K562 (cell line): Measurements from ENCODE around the gene GGTLC2. TPM values are rescaled to one million over a fixed set of nuclear protein-coding genes. Genes with fewer than 3 reads are reported as not detected.

ENCODE experiments used
- ATAC-seq: fragments of 200-7000 bp; cut with Tn5 transposase; 3 replicates; pipeline ENCODE4 v1.9.1; 2020; ENCODE audit warnings: moderate library complexity
- BruUV-seq: library from RNA; stranded (reverse); fragments of 400-500 nt; replicated peaks from 2 replicates; lab custom pipeline; 2021; lab: Mats Ljungman, UMichigan
- CTCF ChIA-PET: fragments of 300-600 bp; formaldehyde crosslinking; extraction: SDS; loops from one replicate; lab custom pipeline; 2021; ENCODE audit warnings: low intra/inter-chr PET ratio; lab: Yijun Ruan, JAX
- POLR2A ChIA-PET: fragments of 300-600, 350-650 bp; sonication (Branson Sonifier 250); formaldehyde crosslinking; extraction: SDS; loops from one replicate; lab custom pipeline; 2021; ENCODE audit warnings: antibody characterized with exemption, inconsistent platforms; lab: Yijun Ruan, JAX
- DNase-seq, 4 experiments: peaks; one replicate each; pipeline versions ENCODE4 v3.0.0 to v3.0.0-alpha.2; 2011 to 2018; ENCODE audit warnings: low spot score in 3 of 4, mixed read lengths in 3 of 4; ENCODE audit errors: extremely low read depth in 1 of 4
- FAIRE-seq: peaks from 2 replicates; lab custom pipeline; 2011; peaks lifted over from hg19 to GRCh38; lab: Jason Lieb, UNC
- H2AFZ ChIP-seq: 2 replicates; pipeline ENCODE4 v1.6.0; 2011; ENCODE audit warnings: low read depth, low read length, control low read depth, inconsistent platforms
- H3K27ac ChIP-seq: fragments of 200-600 bp; 3 replicates; pipeline ENCODE4 v1.8.0; 2011; ENCODE audit warnings: low read depth, mild to moderate bottlenecking, control low read depth, inconsistent platforms, low read length, moderate library complexity, mixed read lengths; ENCODE audit errors: extremely low read depth
- H3K27me3 ChIP-seq, 2 experiments: fragments of 300-600 bp in 1 of 2; 2 replicates in 1 of 2; 3 replicates in 1 of 2; pipeline versions ENCODE4 v1.6.0 to v1.8.0; 2011; ENCODE audit warnings: inconsistent platforms in 2 of 2, low read length in 2 of 2, mild to moderate bottlenecking in 1 of 2, mixed read lengths in 1 of 2, moderate library complexity in 1 of 2; ENCODE audit not compliant: control insufficient read depth in 2 of 2, insufficient read depth in 2 of 2
- H3K36me3 ChIP-seq: fragments of 300-600 bp; 3 replicates; pipeline ENCODE4 v1.8.0; 2011; ENCODE audit warnings: mild to moderate bottlenecking, low read length, inconsistent platforms; ENCODE audit not compliant: control insufficient read depth, insufficient read depth
- H3K4me1 ChIP-seq, 2 experiments: fragments of 200-600 bp in 1 of 2; replicated peaks in 1 of 2; 2 replicates in 1 of 2; 3 replicates in 1 of 2; pipeline versions ENCODE4 v1.5.1 to v1.8.0; 2011; ENCODE audit warnings: inconsistent platforms in 2 of 2, low read length in 2 of 2, mild to moderate bottlenecking in 1 of 2, mixed read lengths in 1 of 2, moderate library complexity in 1 of 2; ENCODE audit not compliant: control insufficient read depth in 2 of 2, insufficient read depth in 2 of 2
- H3K4me2 ChIP-seq: 2 replicates; pipeline ENCODE4 v1.6.1; 2011; ENCODE audit warnings: low read length, control low read depth, inconsistent platforms, mixed read lengths; ENCODE audit not compliant: insufficient read depth
- H3K4me3 ChIP-seq: fragments of 200-600 bp; sonication (generic), shearing (Covaris generic); 2 replicates; pipeline ENCODE4 v1.5.1; 2016; ENCODE audit warnings: control low read depth, inconsistent platforms
- H3K79me2 ChIP-seq: fragments of 200-600 bp; 3 replicates; pipeline ENCODE4 v1.8.0; 2011; ENCODE audit warnings: low read length, inconsistent platforms; ENCODE audit not compliant: control insufficient read depth, insufficient read depth
- H3K9ac ChIP-seq, 2 experiments: 2 replicates each; pipeline versions ENCODE4 v1.6.0 to v1.6.1; 2011; ENCODE audit warnings: low read depth in 2 of 2, low read length in 2 of 2, control low read depth in 1 of 2, inconsistent platforms in 1 of 2, mild to moderate bottlenecking in 1 of 2, mixed read lengths in 1 of 2; ENCODE audit not compliant: insufficient read depth in 1 of 2
- H3K9me1 ChIP-seq: one replicate; pipeline ENCODE4 v1.6.0; 2011; ENCODE audit warnings: inconsistent platforms, mild to moderate bottlenecking, low read length, moderate library complexity; ENCODE audit not compliant: control insufficient read depth, insufficient read depth
- H3K9me3 ChIP-seq: replicated peaks from 2 replicates; pipeline ENCODE4 v1.5.1; 2011; ENCODE audit warnings: low read depth, low read length, inconsistent platforms; ENCODE audit not compliant: control insufficient read depth, insufficient read depth
- H4K20me1 ChIP-seq: replicated peaks from 2 replicates; pipeline ENCODE4 v1.6.1; 2011; ENCODE audit warnings: low read length, inconsistent platforms, mixed read lengths; ENCODE audit not compliant: control insufficient read depth, insufficient read depth
- ARID2 ChIP-seq: fragments of 450-650 bp; IDR thresholded peaks from 2 replicates; pipeline ENCODE4 v1.6.1; 2017; ENCODE audit warnings: antibody characterized with exemption, mild to moderate bottlenecking
- CHD2 ChIP-seq: IDR thresholded peaks from 2 replicates; pipeline ENCODE4 v1.6.1; 2011; ENCODE audit warnings: low read depth, low read length
- HLTF ChIP-seq: fragments of 450-650 bp; IDR thresholded peaks from 2 replicates; pipeline ENCODE4 v1.6.1; 2016
- SNAPC5 ChIP-seq: fragments of 250-450 bp; sonication (Bioruptor Pico); IDR thresholded peaks from 2 replicates; pipeline ENCODE4 v1.8.0; 2021; ENCODE audit warnings: moderate library complexity, mild to moderate bottlenecking, inconsistent platforms
- SNIP1 ChIP-seq: fragments of 450-650 bp; IDR thresholded peaks from 2 replicates; pipeline ENCODE4 v1.7.1; 2017; ENCODE audit warnings: low read depth, mild to moderate bottlenecking
- USF2 ChIP-seq: sonication (generic); formaldehyde crosslinking; IDR thresholded peaks from 2 replicates; pipeline ENCODE4 v1.5.0; 2020; ENCODE audit warnings: missing genetic modification reagents
- ZBTB26 ChIP-seq: fragments of 450-650 bp; formaldehyde crosslinking; IDR thresholded peaks from 2 replicates; pipeline ENCODE4 v1.4.0; 2022; ENCODE audit warnings: missing genetic modification characterization
- WGBS: fragments of 100-300 bp; shearing (Covaris generic); methylation state at CpG from one replicate; pipeline ENCODE4 v1.1.6; 2016; ENCODE audit warnings: low coverage, mixed read lengths; ENCODE audit not compliant: insufficient coverage; ENCODE audit errors: missing lambda C conversion rate; 5-methylcytosine and 5-hydroxymethylcytosine counted together
- in situ Hi-C: fragments of 300-500 bp; cut with MboI; formaldehyde crosslinking; loops from 4 replicates; pipeline ENCODE4 v1.15.0; 2018; ENCODE audit warnings: inconsistent platforms, mixed read lengths
- intact Hi-C: fragments of 100-400 bp; cut with micrococcal nuclease; formaldehyde crosslinking; loops from 2 replicates; pipeline ENCODE4 v1.14.2; 2022
- polyA plus RNA-seq, 8 experiments: library from polyadenylated mRNA; depleted of rRNA in 4 of 8; stranded (reverse) in 5 of 8; unstranded in 3 of 8; fragments of >200 nt; fragmentation: Nextera tagmentation in 2 of 8; fragmentation: Illumina TruSeq in 1 of 8; extraction: Ambion mirVana in 2 of 8; extraction: Trizol in 1 of 8; gene quantifications; 2 replicates each; pipeline versions ENCODE4 v1.2.1 to v1.2.3, GENCODE V29; 2011 to 2014; ENCODE audit warnings: inconsistent platforms in 1 of 8, missing spikeins in 1 of 8
- total RNA-seq, 7 experiments: library from RNA; depleted of rRNA in 6 of 7; stranded (reverse); fragments of >200 nt in 6 of 7; fragmentation: Illumina TruSeq in 2 of 7; extraction: Trizol in 2 of 7; gene quantifications; 2 replicates each; pipeline versions ENCODE4 v1.2.1 to v1.2.3, GENCODE V29; 2011 to 2021; ENCODE audit warnings: low replicate concordance in 1 of 7
- TF ChIP-seq, protein P1 (sequence below): sonication (generic); formaldehyde crosslinking; IDR thresholded peaks from 2 replicates; pipeline ENCODE4 v1.9.0; 2022; ENCODE audit warnings: mild to moderate bottlenecking, missing genetic modification reagents

Gene GGTLC2
- total and polyA plus RNA-seq, 9 of the 15 experiments (the other 6 are each of a cell fraction or from before 2014, with no cell fraction given) = not detected

DNA sequence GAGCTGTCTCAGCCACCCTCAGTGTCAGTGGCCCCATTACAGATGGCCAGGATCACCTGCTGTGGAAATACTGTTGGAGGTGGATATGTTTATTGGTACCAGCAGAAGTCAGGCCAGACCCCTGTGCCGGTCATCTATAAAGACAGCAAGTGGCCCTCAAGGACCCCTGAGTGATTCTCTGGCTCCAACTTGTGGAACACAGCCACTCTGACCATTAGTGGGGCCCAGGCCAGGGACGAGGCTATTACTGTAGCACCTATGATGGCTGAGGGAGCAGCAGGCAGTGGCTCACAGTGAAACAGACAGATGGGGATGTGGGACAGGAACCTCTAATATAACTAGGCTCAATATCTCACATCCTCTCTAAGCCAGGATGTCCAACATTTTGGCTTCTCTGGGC is 25.5 kb upstream of the GGTLC2 start:
- WGBS = 0% methylated on average over 2 of the region's 2 CpGs

More for the DNA sequence above, 25.5 kb upstream of the GGTLC2 start:
- no peak for ATAC-seq
- no peaks in the 10 kb centered on the region for H3K9me1 ChIP-seq
- peaks cover 37% of the 10 kb centered on the region for H4K20me1 ChIP-seq
- H3K9me3 ChIP-seq = no peaks in the 10 kb centered on the region
- in situ Hi-C loops = no loop called here
- no peak for TF ChIP-seq SNAPC5
- no peak for TF ChIP-seq ZBTB26 (CRISPR knock-in tag)
- TF ChIP-seq CHD2 = no peak
- TF ChIP-seq USF2 (CRISPR knock-in tag) = peak; percentile 18; the same call in 1 of the 2 replicates
- TF ChIP-seq HLTF = no peak
- TF ChIP-seq SNIP1 = no peak
- no peak for TF ChIP-seq ARID2
- TF ChIP-seq, protein P1, sequence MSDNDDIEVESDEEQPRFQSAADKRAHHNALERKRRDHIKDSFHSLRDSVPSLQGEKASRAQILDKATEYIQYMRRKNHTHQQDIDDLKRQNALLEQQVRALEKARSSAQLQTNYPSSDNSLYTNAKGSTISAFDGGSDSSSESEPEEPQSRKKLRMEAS (CRISPR knock-in tag) = no peak
- TF ChIP-seq, all 486 proteins: peak for 1
- Histone ChIP-seq H3K27ac (no peak overlapping the region), H3K4me3 (no peak overlapping the region), H3K4me2 (no peak overlapping the region), H3K79me2 (no peaks in the 10 kb centered on the region), H3K27me3 (peaks cover 52 to 64% of the 10 kb centered on the region in 2 experiments), H3K9ac (no peak overlapping the region), H3K36me3 (no peaks in the 10 kb centered on the region), H2AFZ (no peak overlapping the region), H3K4me1 (no peaks in the 10 kb centered on the region)
- POLR2A ChIA-PET = interaction anchor here (0.6 to 1.8 kb wide), 20 partner anchors 8 to 531 kb away, joined by 3 to 8 read pairs (median 4); partner anchors contain the start of genes PRAME and ZNF280A
- no peak for FAIRE-seq
- BruUV-seq = no TSS peak
- intact Hi-C loops = no loop called here
- peak in 2 of 4 experiments; percentile 10 to 37 for DNase-seq
- CTCF ChIA-PET = interaction anchor here (0.6 to 2.1 kb wide), 2 partner anchors 155 to 1518 kb away, joined by 3 to 9 read pairs; no protein-coding TSS in a partner anchor
